Fibroblast of mammary gland (primary cell): ENCODE measurements around the gene ARSK.

Experiments used
- DNase-seq: peaks from one replicate; pipeline ENCODE4 v3.0.0-alpha.2; 2010; ENCODE audit warnings: low read depth
- H3K4me3 ChIP-seq: 2 replicates; pipeline ENCODE4 v1.5.1; 2011; ENCODE audit warnings: low read depth, mild to moderate bottlenecking, low read length, moderate library complexity; ENCODE audit not compliant: control insufficient read depth
- TF ChIP-seq, protein P1 (sequence below): conservative IDR thresholded peaks from 2 replicates; pipeline ENCODE4 v1.5.1; 2011; ENCODE audit warnings: low read depth, low read length, inconsistent platforms; ENCODE audit not compliant: control insufficient read depth, insufficient read depth

ARSK gene

DNA sequence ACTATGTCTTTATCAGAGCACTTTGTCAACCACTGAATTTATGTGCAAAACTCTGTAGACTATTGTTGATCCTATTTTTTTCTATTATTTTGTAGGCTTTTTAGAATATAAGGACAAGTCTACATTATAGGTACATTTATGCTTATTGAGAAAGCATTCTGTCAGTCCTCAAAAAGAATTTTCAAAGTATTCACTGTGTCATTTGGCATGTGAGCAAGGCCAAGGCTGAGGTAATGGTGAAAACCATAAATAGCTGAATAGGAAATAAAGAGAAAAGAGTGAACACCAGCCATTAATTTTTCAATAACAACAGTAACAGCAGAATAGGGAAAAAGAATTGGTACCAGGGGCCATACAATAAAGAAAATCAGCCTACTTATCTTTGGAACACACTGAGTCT is 21.1 kb upstream of the ARSK start:
- TF ChIP-seq, protein P1, sequence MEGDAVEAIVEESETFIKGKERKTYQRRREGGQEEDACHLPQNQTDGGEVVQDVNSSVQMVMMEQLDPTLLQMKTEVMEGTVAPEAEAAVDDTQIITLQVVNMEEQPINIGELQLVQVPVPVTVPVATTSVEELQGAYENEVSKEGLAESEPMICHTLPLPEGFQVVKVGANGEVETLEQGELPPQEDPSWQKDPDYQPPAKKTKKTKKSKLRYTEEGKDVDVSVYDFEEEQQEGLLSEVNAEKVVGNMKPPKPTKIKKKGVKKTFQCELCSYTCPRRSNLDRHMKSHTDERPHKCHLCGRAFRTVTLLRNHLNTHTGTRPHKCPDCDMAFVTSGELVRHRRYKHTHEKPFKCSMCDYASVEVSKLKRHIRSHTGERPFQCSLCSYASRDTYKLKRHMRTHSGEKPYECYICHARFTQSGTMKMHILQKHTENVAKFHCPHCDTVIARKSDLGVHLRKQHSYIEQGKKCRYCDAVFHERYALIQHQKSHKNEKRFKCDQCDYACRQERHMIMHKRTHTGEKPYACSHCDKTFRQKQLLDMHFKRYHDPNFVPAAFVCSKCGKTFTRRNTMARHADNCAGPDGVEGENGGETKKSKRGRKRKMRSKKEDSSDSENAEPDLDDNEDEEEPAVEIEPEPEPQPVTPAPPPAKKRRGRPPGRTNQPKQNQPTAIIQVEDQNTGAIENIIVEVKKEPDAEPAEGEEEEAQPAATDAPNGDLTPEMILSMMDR, result no peak
- no peak for DNase-seq
- H3K4me3 ChIP-seq, result no peak overlapping the region

DNA sequence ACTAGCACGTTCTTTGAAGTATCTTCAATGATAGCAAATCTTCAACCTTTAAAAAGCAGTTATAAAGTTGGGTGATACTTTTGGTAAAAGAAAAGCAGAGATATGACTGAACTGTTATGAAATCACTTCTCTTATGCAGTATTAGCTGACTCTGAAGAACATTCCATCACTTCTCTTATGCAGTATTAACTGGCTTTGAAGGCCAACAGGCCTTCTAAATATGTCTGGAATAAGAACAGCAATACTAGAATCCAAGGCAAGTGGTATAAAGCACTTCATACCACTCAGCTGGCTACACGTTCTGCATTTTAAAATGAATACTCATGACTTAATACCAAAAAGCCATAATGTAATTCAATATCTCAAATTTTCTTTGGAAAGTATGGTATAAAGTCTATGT is 17.4 kb upstream of the ARSK start:
- TF ChIP-seq, protein P1, result no peak
- H3K4me3 ChIP-seq, result no peak overlapping the region
- DNase-seq, result no peak

DNA sequence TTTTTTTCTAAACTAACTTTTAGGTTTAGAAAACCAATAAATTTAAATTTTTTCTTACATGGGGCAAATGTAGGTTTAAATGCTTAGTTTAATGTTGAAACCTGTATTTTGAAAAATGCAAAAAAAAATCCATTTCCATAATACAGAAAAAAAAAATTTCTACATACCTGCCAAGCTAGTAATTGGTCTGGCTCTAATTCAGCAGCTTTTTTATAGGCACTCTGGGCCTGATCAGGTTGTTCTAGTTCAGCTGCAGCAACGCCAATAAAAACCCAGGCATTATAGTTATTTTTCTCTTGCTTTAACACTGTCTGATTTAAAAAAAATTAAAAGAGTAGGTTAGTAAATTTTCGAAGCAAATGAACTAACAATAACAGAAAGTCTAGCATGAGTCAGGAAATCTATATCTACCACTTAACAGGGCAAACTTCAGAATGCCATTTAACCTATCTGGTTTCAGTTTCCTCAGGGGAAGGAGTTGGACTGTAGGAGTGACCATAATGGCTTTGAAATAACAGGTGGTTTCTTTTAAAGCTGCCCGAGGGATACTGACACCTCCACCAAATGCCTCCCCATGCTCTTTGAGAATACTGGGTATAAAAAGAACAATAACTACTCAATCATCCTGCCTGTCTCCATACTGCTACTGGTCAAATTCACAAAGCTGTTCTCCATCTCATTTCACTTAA is 11.7 kb upstream of the ARSK start:
- no peak for DNase-seq
- no peak overlapping the region for H3K4me3 ChIP-seq
- TF ChIP-seq, protein P1, result no peak

DNA sequence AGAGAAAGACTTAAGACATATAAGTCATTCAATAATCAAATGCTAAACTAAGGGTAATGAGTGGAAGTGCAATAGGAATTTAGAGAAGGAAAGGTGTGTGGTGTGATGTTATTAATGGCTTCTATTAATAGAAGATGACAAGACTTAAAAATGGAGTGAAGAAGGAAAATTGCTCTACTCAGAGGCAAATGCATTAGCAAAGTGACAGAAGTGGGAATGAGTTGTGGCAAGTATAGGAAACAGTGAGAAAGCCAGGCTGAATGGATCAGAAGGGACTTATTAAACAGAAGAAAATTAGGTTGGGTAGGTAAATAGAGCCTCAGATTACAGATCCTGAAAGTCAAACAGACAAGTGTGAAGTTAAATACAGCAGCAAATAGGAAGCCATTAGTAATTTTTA is 5.9 kb upstream of the ARSK start:
- TF ChIP-seq, protein P1, result no peak
- DNase-seq, result no peak
- H3K4me3 ChIP-seq, result no peak overlapping the region

DNA sequence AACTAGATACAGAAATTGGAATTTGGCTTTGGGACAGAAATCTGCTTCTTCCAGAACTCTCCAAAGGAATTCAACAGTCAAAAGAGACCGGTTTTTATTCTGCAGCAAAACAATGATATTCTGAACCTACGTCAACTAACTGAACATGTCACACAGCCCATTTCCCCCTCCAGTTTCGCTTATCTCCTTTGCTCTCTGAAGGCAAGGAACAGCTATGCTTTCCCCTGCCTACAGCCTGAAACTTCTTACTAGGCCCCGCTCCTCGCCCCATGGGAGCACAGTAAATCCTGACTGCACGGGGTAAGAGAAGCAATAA is 612 bp upstream of the ARSK start:
- DNase-seq, result no peak
- H3K4me3 ChIP-seq, result peak overlapping the region; percentile 95

DNA sequence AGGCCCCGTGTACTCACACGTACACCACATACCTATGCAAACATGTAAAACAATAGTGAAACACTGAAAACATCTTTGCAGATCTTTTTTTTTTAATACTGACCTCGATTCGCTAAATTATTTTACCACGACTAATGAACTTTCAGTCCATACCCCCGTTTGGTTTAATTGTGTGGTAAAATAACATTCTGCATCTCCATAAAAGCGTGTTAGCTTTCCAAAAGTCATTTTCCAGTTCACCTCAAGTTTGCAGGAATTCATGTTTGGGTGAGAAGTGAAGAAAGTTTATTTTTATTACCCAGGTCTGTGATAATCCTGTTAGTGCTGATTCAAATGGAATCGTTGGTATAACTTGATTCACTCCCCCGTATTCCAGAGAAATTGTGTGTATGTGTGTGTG is 652 bp downstream of the ARSK start:
- DNase-seq, result no peak
- peak overlapping the region; percentile 95 for H3K4me3 ChIP-seq
- TF ChIP-seq, protein P1, result no peak

More for the DNA sequence above, 612 bp upstream of the ARSK start:
- TF ChIP-seq, protein P1, result no peak

DNA sequence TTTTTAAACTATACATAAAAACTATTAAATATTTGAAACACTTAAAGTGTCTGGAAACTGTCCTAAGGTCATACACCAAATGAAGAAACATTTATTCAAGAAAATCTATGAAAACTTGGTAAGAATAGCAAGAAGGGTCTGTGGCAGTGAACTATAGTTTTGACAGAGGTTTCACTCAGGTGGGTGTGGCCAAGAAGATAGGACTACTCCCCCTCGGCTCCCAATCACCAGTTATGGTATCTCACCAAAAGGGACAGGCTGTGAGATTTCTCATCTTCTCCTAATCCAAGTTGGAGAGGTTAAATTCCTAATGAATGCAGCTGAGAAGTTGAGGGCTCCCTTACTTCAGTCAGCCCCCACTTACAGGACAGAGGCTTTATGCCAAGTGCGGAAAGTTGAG is 2.9 kb downstream of the ARSK start:
- TF ChIP-seq, protein P1, result no peak
- no peak overlapping the region for H3K4me3 ChIP-seq
- no peak for DNase-seq
